Psoas muscle (tissue), 8 donors: ENCODE measurements around the gene ST6GALNAC3. TPM values are rescaled to one million over a fixed set of nuclear protein-coding genes. Genes with fewer than 3 reads are reported as not detected.
"Not testable (repeated sequence)": the region's sequence is repeated elsewhere in the genome, so short reads cannot be mapped to it uniquely, and the experiment has no call there.

ENCODE experiments used
- ATAC-seq, 4 donors: fragments of 200-7000 bp; cut with Tn5 transposase; one replicate each; pipeline ENCODE4 v1.9.1; 2020; ENCODE audit warnings: moderate library complexity in 3 of 4, mild to moderate bottlenecking in 2 of 4
- DNase-seq, 2 donors: peaks; one replicate each; pipeline ENCODE4 v3.0.0-alpha.2; 2020
- H3K27ac ChIP-seq: fragments of 200-600 bp; one replicate; pipeline ENCODE4 v1.8.0; 2022
- H3K27me3 ChIP-seq, 3 donors: fragments of 200-600 bp in 1 of 3; one replicate each; pipeline versions ENCODE4 v1.6.1 to v1.8.0; 2013 to 2022; ENCODE audit warnings: low read length in 2 of 3, mild to moderate bottlenecking in 2 of 3, moderate library complexity in 1 of 3; ENCODE audit not compliant: insufficient read depth in 3 of 3
- H3K36me3 ChIP-seq, 2 donors: fragments of 200-600 bp in 1 of 2; one replicate each; pipeline versions ENCODE4 v1.6.1 to v1.8.0; 2013 to 2022; ENCODE audit warnings: low read depth in 1 of 2, mild to moderate bottlenecking in 1 of 2, moderate library complexity in 1 of 2; ENCODE audit not compliant: insufficient read depth in 1 of 2
- H3K4me1 ChIP-seq: fragments of 200-600 bp; one replicate; pipeline ENCODE4 v1.8.0; 2022
- H3K4me3 ChIP-seq: fragments of 200-600 bp; one replicate; pipeline ENCODE4 v1.8.0; 2022; ENCODE audit warnings: mild to moderate bottlenecking
- H3K9me3 ChIP-seq: fragments of 200-600 bp; one replicate; pipeline ENCODE4 v1.8.0; 2022
- WGBS, 3 donors: extraction: QIAGEN DNeasy Blood & Tissue Kit; methylation state at CpG; one replicate each; pipeline versions ENCODE4 v1.1.6 to v1.1.7; 2013; 5-methylcytosine and 5-hydroxymethylcytosine counted together
- intact Hi-C, 2 donors: fragments of 100-400 bp; cut with DNase I; formaldehyde crosslinking; loops; one replicate each; pipeline versions ENCODE4 v1.11.0 to v1.14.2; 2022
- polyA plus RNA-seq, 3 donors: library from polyadenylated mRNA; stranded (reverse); fragments of 200-250 nt; gene quantifications; one replicate each; pipeline ENCODE4 v1.2.3, GENCODE V29; 2013
- total RNA-seq, 4 donors: library from RNA; stranded (reverse); fragmentation: NEBNext Ultra II Directional in 2 of 4; extraction: Animal tissue kit (Norgen Biotek cat#: 25700) in 2 of 4; gene quantifications; one replicate each; pipeline versions ENCODE4 v1.2.1 to v1.2.4, GENCODE V29; 2021 to 2023
- TF ChIP-seq, protein P1 (sequence below): fragments of 200-600 bp; IDR thresholded peaks from one replicate; pipeline ENCODE4 v1.8.0; 2022; ENCODE audit warnings: antibody characterized with exemption
- donor health status: healthy with polysubstance abuse.
- donor health status: DM: no; HTN: no; CAD: no; lungs with moderate emphysema.
- donor health status: Bipolar disorder and iron deficiency.
- donor health status: healthy.
- donor health status: DM: yes; HTN: yes; CAD: no.
- donor health status: DM: no; HTN: no; CAD: no.
- donor health status: DM: no; HTN: no; CAD: no.
- donor health status: DM: yes; HTN: yes; CAD: no.

Gene ST6GALNAC3
- total and polyA plus RNA-seq, 7 donors = 1.3 to 5.4 (median 2.3) TPM

DNA sequence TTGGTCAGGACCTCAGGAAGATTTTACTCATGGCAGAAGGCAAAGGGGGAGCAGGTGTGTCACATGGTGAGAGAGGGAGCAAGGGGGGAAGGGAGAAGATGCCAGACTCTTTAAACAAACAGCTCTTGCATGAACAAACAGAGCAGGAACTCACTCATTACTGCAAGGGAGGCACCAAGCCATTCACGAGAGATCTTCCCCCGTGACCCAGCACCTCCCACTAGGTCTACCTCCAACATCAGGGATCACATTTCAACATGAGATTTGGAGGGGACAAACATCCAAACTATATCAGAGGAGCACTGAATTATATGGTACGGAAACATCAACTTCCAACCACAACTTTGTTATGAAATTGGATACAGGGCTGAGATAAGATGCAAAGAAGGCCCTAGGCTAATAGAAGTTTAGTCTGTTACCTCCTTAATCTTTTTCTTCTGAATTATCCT is 164.9 kb downstream of the ST6GALNAC3 start:
- ATAC-seq (no peak), DNase-seq (no peak)
- Histone ChIP-seq H3K27ac (no peak overlapping the region), H3K9me3 (no peaks in the 10 kb centered on the region), H3K4me3 (no peak overlapping the region), H3K27me3 (no peaks in the 10 kb centered on the region), H3K4me1 (no peaks in the 10 kb centered on the region), H3K36me3 (no peaks in the 10 kb centered on the region)
- WGBS, 3 donors = 56 to 63% (median 59%) methylated on average over 3 of the region's 3 CpGs
- TF ChIP-seq, protein P1, sequence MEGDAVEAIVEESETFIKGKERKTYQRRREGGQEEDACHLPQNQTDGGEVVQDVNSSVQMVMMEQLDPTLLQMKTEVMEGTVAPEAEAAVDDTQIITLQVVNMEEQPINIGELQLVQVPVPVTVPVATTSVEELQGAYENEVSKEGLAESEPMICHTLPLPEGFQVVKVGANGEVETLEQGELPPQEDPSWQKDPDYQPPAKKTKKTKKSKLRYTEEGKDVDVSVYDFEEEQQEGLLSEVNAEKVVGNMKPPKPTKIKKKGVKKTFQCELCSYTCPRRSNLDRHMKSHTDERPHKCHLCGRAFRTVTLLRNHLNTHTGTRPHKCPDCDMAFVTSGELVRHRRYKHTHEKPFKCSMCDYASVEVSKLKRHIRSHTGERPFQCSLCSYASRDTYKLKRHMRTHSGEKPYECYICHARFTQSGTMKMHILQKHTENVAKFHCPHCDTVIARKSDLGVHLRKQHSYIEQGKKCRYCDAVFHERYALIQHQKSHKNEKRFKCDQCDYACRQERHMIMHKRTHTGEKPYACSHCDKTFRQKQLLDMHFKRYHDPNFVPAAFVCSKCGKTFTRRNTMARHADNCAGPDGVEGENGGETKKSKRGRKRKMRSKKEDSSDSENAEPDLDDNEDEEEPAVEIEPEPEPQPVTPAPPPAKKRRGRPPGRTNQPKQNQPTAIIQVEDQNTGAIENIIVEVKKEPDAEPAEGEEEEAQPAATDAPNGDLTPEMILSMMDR = no peak
- intact Hi-C loops = no loop called here

DNA sequence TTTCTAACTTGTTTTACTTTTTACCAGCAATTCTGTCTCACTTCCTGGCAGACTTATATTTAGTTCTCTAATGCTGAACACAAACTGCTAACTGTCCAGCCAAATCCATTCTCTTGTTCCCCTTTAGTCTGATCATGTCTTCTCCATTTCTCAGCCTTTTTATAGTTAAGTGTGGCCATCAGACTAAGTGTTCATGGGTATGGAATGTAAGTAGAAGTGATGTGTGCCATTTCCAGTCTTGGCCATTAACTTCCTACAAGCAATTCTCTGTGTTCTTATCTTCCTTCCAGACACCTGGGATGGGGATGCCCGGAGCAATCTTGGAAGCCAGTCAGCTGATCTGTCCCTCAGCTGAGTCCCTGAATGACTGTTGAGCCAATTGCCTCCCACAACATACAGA is 165.8 kb downstream of the ST6GALNAC3 start:
- Histone ChIP-seq H3K4me1 (no peaks in the 10 kb centered on the region), H3K9me3 (no peaks in the 10 kb centered on the region), H3K4me3 (no peak overlapping the region), H3K36me3 (no peaks in the 10 kb centered on the region), H3K27me3 (no peaks in the 10 kb centered on the region), H3K27ac (no peak overlapping the region)
- WGBS, 3 donors = 29 to 38% (median 33%) methylated on average over 1 of the region's 1 CpG
- intact Hi-C loops = no loop called here
- TF ChIP-seq, protein P1 = no peak
- ATAC-seq = no peak
- no peak for DNase-seq

DNA sequence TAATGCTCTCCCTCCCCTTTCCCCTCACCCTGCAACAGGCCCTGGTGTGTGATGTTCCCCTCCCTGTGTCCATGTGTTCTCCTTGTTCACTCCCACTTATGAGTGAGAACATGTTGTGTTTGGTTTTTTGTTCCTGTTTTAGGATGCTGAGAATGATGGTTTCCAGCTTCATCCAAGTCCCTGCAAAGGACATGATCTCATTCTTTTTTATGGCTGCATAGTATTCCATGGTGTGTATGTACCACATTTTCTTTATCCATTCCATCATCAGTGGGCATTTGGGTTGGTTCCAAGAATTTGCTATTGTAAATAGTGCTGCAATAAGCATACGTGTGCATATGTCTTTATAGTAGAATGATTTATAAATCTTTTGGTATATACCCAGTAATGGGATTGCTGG is 168.0 kb downstream of the ST6GALNAC3 start:
- WGBS, 3 donors = 89 to 97% (median 92%) methylated on average over 1 of the region's 1 CpG

DNA sequence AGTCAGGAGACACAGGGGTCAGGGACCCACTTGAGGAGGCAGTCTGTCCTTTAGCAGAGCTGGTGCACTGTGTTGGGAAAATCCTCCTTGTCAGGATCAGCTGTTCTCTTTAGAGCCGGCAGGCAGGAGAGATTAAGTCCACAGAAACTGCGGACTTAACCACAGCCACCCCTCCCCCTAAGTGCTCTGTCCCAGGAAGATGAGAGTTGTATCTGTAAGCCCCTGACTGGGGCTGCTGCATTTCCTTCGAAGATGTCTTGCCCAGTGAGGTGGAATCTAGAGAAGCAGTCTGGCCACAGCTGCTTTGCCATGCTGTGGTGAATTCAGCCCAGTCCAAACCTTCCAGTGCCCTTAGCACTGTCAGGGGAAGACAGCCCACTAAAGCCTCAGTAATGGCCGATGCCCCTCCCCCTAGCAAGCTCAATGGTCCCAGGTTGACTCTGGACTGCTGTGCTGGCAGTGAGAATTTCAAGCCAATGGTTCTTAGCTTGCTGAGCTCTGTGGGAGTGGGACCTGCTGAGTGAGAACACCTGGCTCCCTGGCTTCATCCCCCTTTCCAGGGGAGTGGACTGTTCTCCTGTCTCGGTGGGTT is 172.8 kb downstream of the ST6GALNAC3 start:
- no peaks in the 10 kb centered on the region for H3K27me3 ChIP-seq
- WGBS, 3 donors = 47 to 58% (median 52%) methylated on average over 5 of the region's 5 CpGs
- H3K4me1 ChIP-seq = no peaks in the 10 kb centered on the region
- TF ChIP-seq, protein P1 = no peak
- no peak overlapping the region for H3K27ac ChIP-seq
- ATAC-seq (no peak), DNase-seq (no peak)
- no peak overlapping the region for H3K4me3 ChIP-seq
- no peaks in the 10 kb centered on the region for H3K9me3 ChIP-seq
- no peaks in the 10 kb centered on the region for H3K36me3 ChIP-seq
- intact Hi-C loops = no loop called here

More for the DNA sequence above, 168.0 kb downstream of the ST6GALNAC3 start:
- ATAC-seq, H3K4me1 ChIP-seq, H3K4me3 ChIP-seq, intact Hi-C loops, H3K27me3 ChIP-seq, DNase-seq, H3K27ac ChIP-seq, H3K36me3 ChIP-seq, H3K9me3 ChIP-seq: not testable (repeated sequence)

DNA sequence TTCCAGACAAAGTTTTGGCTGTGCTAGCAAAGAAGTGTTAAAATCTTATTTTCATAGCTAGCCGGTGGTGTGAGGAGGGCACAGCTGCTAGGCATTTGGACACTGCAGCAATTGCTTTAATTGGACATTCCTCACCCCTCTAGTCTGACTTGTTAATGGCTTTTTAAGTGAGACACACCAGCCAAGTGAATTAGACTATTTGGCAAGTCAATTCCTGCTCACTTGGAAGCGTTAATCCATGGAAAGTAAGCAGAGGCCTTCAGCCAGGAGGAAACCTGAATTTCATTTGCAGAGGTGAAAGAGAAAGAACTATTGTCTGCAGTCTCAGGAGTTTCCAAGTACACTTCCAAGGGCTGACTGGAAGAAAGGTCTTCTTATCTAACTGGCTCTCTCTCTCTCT is 175.7 kb downstream of the ST6GALNAC3 start:
- H3K4me1 ChIP-seq = no peaks in the 10 kb centered on the region
- DNase-seq (no peak), ATAC-seq (no peak)
- H3K4me3 ChIP-seq = no peak overlapping the region
- intact Hi-C loops = no loop called here
- WGBS, 3 donors = 5 to 20% (median 16%) methylated on average over 2 of the region's 2 CpGs
- H3K27ac ChIP-seq = no peak overlapping the region
- no peaks in the 10 kb centered on the region for H3K27me3 ChIP-seq
- no peaks in the 10 kb centered on the region for H3K36me3 ChIP-seq
- TF ChIP-seq, protein P1 = no peak
- no peaks in the 10 kb centered on the region for H3K9me3 ChIP-seq
